Activated B cell treated with CpG ODN at 0.5 μM for 24 hours (primary cell): ENCODE measurements around the gene TNNC1. TPM values are rescaled to one million over a fixed set of nuclear protein-coding genes. Genes with fewer than 3 reads are reported as not detected.

Experiments
- ATAC-seq: fragments of 200-7000 bp; cut with Tn5 transposase; one replicate; pipeline ENCODE4 v1.10.0; 2021; ENCODE audit warnings: low read depth, mild to moderate bottlenecking, moderate library complexity
- CTCF ChIA-PET: fragments of 350-600 bp; sonication (Branson Sonifier 250); formaldehyde crosslinking; loops from one replicate; lab custom pipeline; 2021; ENCODE audit warnings: antibody characterized with exemption; lab: Charles Lee
- POLR2A ChIA-PET: fragments of 350-600 bp; sonication (Branson Sonifier 250); formaldehyde crosslinking; loops from one replicate; lab custom pipeline; 2021; ENCODE audit warnings: antibody characterized with exemption; lab: Charles Lee
- DNase-seq: peaks from one replicate; pipeline ENCODE4 v3.0.0; 2022
- H3K27ac Mint-ChIP-seq: one replicate; pipeline ENCODE4 v1.8.0; 2020; ENCODE audit warnings: mixed read lengths
- H3K27me3 Mint-ChIP-seq: one replicate; pipeline ENCODE4 v1.8.0; 2021; ENCODE audit warnings: mixed read lengths
- H3K36me3 Mint-ChIP-seq: one replicate; pipeline ENCODE4 v1.8.0; 2021; ENCODE audit warnings: low read depth, mixed read lengths
- H3K4me1 Mint-ChIP-seq: one replicate; pipeline ENCODE4 v1.8.0; 2021; ENCODE audit warnings: mixed read lengths
- H3K4me3 Mint-ChIP-seq: one replicate; pipeline ENCODE4 v1.8.0; 2020; ENCODE audit warnings: mild to moderate bottlenecking, mixed read lengths
- H3K9me3 Mint-ChIP-seq: one replicate; pipeline ENCODE4 v1.8.0; 2020; ENCODE audit warnings: mixed read lengths
- CTCF ChIP-seq: fragments of 200-600 bp; IDR thresholded peaks from one replicate; pipeline ENCODE4 v1.8.0; 2022; ENCODE audit warnings: antibody characterized with exemption, mild to moderate bottlenecking
- intact Hi-C: fragments of 100-400 bp; cut with micrococcal nuclease; formaldehyde crosslinking; loops from one replicate; pipeline ENCODE4 v1.15.1; 2024
- total RNA-seq: library from RNA; stranded (reverse); gene quantifications from 2 replicates; pipeline ENCODE4 v1.2.3, GENCODE V29; 2022

TNNC1 gene
- total RNA-seq, 1 donor from 2014 or later = not detected

- Mint-ChIP-seq H3K27ac (no peak overlapping the region), H3K36me3 (peaks cover 2% of the 10 kb centered on the region), H3K9me3 (no peaks in the 10 kb centered on the region), H3K4me1 (peaks cover 17% of the 10 kb centered on the region), H3K27me3 (no peaks in the 10 kb centered on the region), H3K4me3 (no peak overlapping the region)
- ChIA-PET POLR2A (no interaction called here), CTCF (no interaction called here)
- no peak for ATAC-seq
- DNase-seq = no peak
- TF ChIP-seq CTCF = no peak
- intact Hi-C loops = no loop called here
Observed at GRCh38 chr3:52450489-52451236, 3.2 kb downstream of the TNNC1 start.

GRCh38 chr3:52447512-52448355 is 6.1 kb downstream of the TNNC1 start:
- no peaks in the 10 kb centered on the region for H3K27me3 Mint-ChIP-seq
- no peaks in the 10 kb centered on the region for H3K36me3 Mint-ChIP-seq
- intact Hi-C loops = loop anchor here (1.0 to 5.0 kb wide), 6 partner anchors 19 to 447 kb away; partner anchors contain the start of gene TLR9
- ATAC-seq (no peak), DNase-seq (no peak)
- no peak for TF ChIP-seq CTCF
- H3K4me1 Mint-ChIP-seq = peaks cover 9% of the 10 kb centered on the region
- no peak overlapping the region for H3K27ac Mint-ChIP-seq
- POLR2A ChIA-PET = no interaction called here
- no peak overlapping the region for H3K4me3 Mint-ChIP-seq
- H3K9me3 Mint-ChIP-seq = no peaks in the 10 kb centered on the region
- CTCF ChIA-PET = interaction anchor here (0.7 to 3.9 kb wide), 12 partner anchors 10 to 227 kb away, joined by 3 to 37 read pairs (median 5); no protein-coding TSS in a partner anchor

- Mint-ChIP-seq H3K4me3 (no peak overlapping the region), H3K9me3 (no peaks in the 10 kb centered on the region), H3K36me3 (no peaks in the 10 kb centered on the region), H3K27ac (peak overlapping the region; percentile 30), H3K27me3 (peaks cover 3% of the 10 kb centered on the region), H3K4me1 (peaks cover 9% of the 10 kb centered on the region)
- ChIA-PET CTCF (interaction anchor here (0.8 to 3.9 kb wide), 9 partner anchors 10 to 226 kb away, joined by 3 to 37 read pairs (median 5); partner anchors contain the start of gene GLYCTK), POLR2A (no interaction called here)
- ATAC-seq (peak; percentile 77), DNase-seq (peak; percentile 60)
- intact Hi-C loops = loop anchor here (1.0 to 5.0 kb wide), 6 partner anchors 19 to 446 kb away; partner anchors contain the start of gene TLR9
- TF ChIP-seq CTCF = peak; percentile 86
Observed at GRCh38 chr3:52446631-52447511, 7.0 kb downstream of the TNNC1 start.

GRCh38 chr3:52446042-52446441 is 7.8 kb downstream of the TNNC1 start:
- H3K36me3 Mint-ChIP-seq = no peaks in the 10 kb centered on the region
- DNase-seq (no peak), ATAC-seq (no peak)
- ChIA-PET CTCF (interaction anchor here (0.8 to 3.9 kb wide), 6 partner anchors 9 to 158 kb away, joined by 3 to 37 read pairs (median 6); partner anchors contain the start of gene GLYCTK), POLR2A (no interaction called here)
- no peak for TF ChIP-seq CTCF
- H3K27me3 Mint-ChIP-seq = peaks cover 3% of the 10 kb centered on the region
- H3K27ac Mint-ChIP-seq = no peak overlapping the region
- intact Hi-C loops = loop anchor here (2.0 to 5.0 kb wide), 2 partner anchors 219 to 445 kb away; partner anchors contain the start of gene TLR9
- H3K9me3 Mint-ChIP-seq = no peaks in the 10 kb centered on the region
- H3K4me3 Mint-ChIP-seq = no peak overlapping the region
- H3K4me1 Mint-ChIP-seq = peaks cover 9% of the 10 kb centered on the region
